ENCODE data around the gene NLN. TPM values are rescaled to one million over a fixed set of nuclear protein-coding genes. Genes with fewer than 3 reads are reported as not detected.

Gene NLN
- total RNA-seq, 2 experiments from 2014 or later, result 1.4 to 2.5 TPM

DNA sequence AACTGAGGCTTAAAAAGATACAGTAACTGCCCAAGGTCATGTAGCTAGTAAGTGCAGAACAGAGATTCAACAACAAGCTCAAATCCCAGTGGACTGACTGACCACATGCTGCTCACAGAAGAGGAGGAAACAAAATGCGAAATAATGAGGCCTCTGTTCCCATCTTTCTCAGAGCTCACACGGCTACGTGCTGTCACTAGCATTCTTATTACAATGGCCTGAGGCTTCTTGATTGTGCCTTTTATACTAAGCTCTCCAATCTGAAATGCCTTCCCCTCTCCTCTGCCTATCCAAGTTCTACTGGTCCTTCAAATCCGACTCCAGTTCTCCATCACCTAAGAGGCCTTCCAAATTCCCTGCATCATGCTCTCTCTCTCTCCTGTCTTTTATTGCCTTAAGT is 26.1 kb upstream of the NLN start:
- CTCF ChIA-PET, result interaction anchor here (1.2 kb wide), 1 partner anchor 33 kb away, joined by 3 read pairs; no protein-coding TSS in a partner anchor
- no peak overlapping the region for H3K4me3 ChIP-seq (ENCODE audit: low read length)

DNA sequence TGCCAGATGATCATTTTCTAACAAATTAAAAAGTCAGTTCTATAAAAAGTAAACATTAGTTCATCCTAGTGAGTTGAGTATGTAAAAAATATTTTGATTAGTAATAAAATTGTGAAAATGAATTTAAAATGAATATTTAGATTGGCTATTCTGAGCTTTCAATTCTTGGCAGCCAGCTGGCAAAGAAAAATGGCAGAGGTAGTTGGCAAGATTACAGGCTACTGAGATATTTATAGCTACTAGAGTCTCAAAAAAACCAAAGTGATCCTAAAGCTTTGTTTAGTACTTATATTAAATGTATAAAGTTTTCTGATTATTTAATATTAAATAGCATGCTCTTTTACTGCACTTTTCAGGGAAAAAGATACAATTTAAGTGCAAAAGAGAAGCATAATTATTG is 25.1 kb upstream of the NLN start:
- H3K4me1 Mint-ChIP-seq (ENCODE audit: low read depth), result peaks cover 12% of the 10 kb centered on the region
- H3K27me3 Mint-ChIP-seq, result no peaks in the 10 kb centered on the region
- no peaks in the 10 kb centered on the region for H3K9me3 ChIP-seq (ENCODE audit: control insufficient read depth in 1 of 2, insufficient read depth in 1 of 2, low read length in 2 of 2)
- no peak overlapping the region for H3K27ac ChIP-seq (ENCODE audit: low read depth in 1 of 2, low read length in 2 of 2)
- no peak for ATAC-seq (ENCODE audit: poor library complexity)
- DNase-seq, result no peak
- intact Hi-C loops (cut with DNase I, micrococcal nuclease), result no loop called here
- TF ChIP-seq, protein P1, sequence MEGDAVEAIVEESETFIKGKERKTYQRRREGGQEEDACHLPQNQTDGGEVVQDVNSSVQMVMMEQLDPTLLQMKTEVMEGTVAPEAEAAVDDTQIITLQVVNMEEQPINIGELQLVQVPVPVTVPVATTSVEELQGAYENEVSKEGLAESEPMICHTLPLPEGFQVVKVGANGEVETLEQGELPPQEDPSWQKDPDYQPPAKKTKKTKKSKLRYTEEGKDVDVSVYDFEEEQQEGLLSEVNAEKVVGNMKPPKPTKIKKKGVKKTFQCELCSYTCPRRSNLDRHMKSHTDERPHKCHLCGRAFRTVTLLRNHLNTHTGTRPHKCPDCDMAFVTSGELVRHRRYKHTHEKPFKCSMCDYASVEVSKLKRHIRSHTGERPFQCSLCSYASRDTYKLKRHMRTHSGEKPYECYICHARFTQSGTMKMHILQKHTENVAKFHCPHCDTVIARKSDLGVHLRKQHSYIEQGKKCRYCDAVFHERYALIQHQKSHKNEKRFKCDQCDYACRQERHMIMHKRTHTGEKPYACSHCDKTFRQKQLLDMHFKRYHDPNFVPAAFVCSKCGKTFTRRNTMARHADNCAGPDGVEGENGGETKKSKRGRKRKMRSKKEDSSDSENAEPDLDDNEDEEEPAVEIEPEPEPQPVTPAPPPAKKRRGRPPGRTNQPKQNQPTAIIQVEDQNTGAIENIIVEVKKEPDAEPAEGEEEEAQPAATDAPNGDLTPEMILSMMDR (IDR thresholded peaks at IDR 0.05), result no peak
- H3K36me3 Mint-ChIP-seq (ENCODE audit: low read depth), result peaks cover 66% of the 10 kb centered on the region
- H3K27ac Mint-ChIP-seq, result no peak overlapping the region
- no peaks in the 10 kb centered on the region for H3K27me3 ChIP-seq (ENCODE audit: control insufficient read depth in 1 of 2, insufficient read depth in 2 of 2, low read length in 2 of 2)
- ChIA-PET POLR2A (no interaction called here), CTCF (no interaction called here)
- H3K9me3 Mint-ChIP-seq, result no peaks in the 10 kb centered on the region
- H3K4me3 ChIP-seq (ENCODE audit: low read length), result no peak overlapping the region
- no peak overlapping the region for H3K4me3 Mint-ChIP-seq
- H3K36me3 ChIP-seq (ENCODE audit: insufficient read depth, low read length), result peaks cover 60% of the 10 kb centered on the region
- no peaks in the 10 kb centered on the region for H3K4me1 ChIP-seq (ENCODE audit: insufficient read depth, low read length)

More for the DNA sequence above, 26.1 kb upstream of the NLN start:
- Mint-ChIP-seq H3K36me3 (ENCODE audit: low read depth) (peaks cover 64% of the 10 kb centered on the region), H3K27ac (no peak overlapping the region), H3K9me3 (no peaks in the 10 kb centered on the region), H3K4me3 (no peak overlapping the region), H3K4me1 (ENCODE audit: low read depth) (peaks cover 15% of the 10 kb centered on the region), H3K27me3 (no peaks in the 10 kb centered on the region)
- ATAC-seq (ENCODE audit: poor library complexity) (no peak), DNase-seq (no peak)
- Histone ChIP-seq H3K27ac (ENCODE audit: low read depth in 1 of 2, low read length in 2 of 2) (no peak overlapping the region), H3K36me3 (ENCODE audit: insufficient read depth, low read length) (peaks cover 58% of the 10 kb centered on the region), H3K27me3 (ENCODE audit: control insufficient read depth in 1 of 2, insufficient read depth in 2 of 2, low read length in 2 of 2) (no peaks in the 10 kb centered on the region), H3K9me3 (ENCODE audit: control insufficient read depth in 1 of 2, insufficient read depth in 1 of 2, low read length in 2 of 2) (no peaks in the 10 kb centered on the region), H3K4me1 (ENCODE audit: insufficient read depth, low read length) (no peaks in the 10 kb centered on the region)
- intact Hi-C loops (cut with DNase I, micrococcal nuclease), result no loop called here
- POLR2A ChIA-PET, result interaction anchor here (1.1 kb wide), 1 partner anchor 23 kb away, joined by 3 read pairs; no protein-coding TSS in a partner anchor
- TF ChIP-seq, protein P1 (IDR thresholded peaks at IDR 0.05), result no peak

DNA sequence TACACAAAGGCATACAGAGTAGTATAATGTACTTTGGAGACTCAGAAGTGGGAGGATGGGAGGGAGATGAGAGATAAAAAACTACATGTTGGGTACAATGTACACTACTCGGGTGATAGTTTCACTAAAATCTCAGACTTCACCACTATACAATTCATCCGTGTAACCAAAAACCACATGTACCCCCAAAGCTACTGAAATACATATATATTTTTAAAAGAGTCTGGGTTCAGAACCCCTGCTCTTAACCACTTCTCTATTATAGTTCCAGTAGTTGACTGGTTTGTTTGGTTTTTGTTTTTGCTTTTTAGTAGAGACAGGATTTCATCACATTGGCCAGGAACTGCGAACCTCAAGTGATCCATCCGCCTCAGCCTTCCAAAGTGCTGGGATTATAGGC is 22.7 kb upstream of the NLN start:
- Histone ChIP-seq H3K4me1 (ENCODE audit: insufficient read depth, low read length) (no peaks in the 10 kb centered on the region), H3K9me3 (ENCODE audit: control insufficient read depth in 1 of 2, insufficient read depth in 1 of 2, low read length in 2 of 2) (no peaks in the 10 kb centered on the region), H3K27me3 (ENCODE audit: control insufficient read depth in 1 of 2, insufficient read depth in 2 of 2, low read length in 2 of 2) (no peaks in the 10 kb centered on the region), H3K27ac (ENCODE audit: low read depth in 1 of 2, low read length in 2 of 2) (no peak overlapping the region), H3K36me3 (ENCODE audit: insufficient read depth, low read length) (peaks cover 75% of the 10 kb centered on the region), H3K4me3 (ENCODE audit: low read length) (no peak overlapping the region)
- Mint-ChIP-seq H3K4me3 (no peak overlapping the region), H3K4me1 (ENCODE audit: low read depth) (peaks cover 12% of the 10 kb centered on the region), H3K9me3 (no peaks in the 10 kb centered on the region), H3K27me3 (no peaks in the 10 kb centered on the region), H3K27ac (no peak overlapping the region), H3K36me3 (ENCODE audit: low read depth) (peaks cover 66% of the 10 kb centered on the region)
- ATAC-seq (ENCODE audit: poor library complexity), result no peak
- DNase-seq, result no peak
- ChIA-PET POLR2A (no interaction called here), CTCF (no interaction called here)
- TF ChIP-seq, protein P1 (IDR thresholded peaks at IDR 0.05), result no peak
- intact Hi-C loops (cut with DNase I, micrococcal nuclease), result no loop called here

Data from CD4-positive, alpha-beta T cell (primary cell).